Duodenal mucosa (tissue), 2 donors: ENCODE measurements around the gene KATNB1.

Experiments used
- H3K27ac ChIP-seq: one replicate; pipeline ENCODE4 v1.7.0; 2013; ENCODE audit warnings: low read depth, low read length
- H3K27me3 ChIP-seq, 2 donors: one replicate each; pipeline ENCODE4 v1.7.0; 2013; ENCODE audit warnings: low read length in 2 of 2, control low read depth in 1 of 2; ENCODE audit not compliant: insufficient read depth in 2 of 2, control insufficient read depth in 1 of 2
- H3K36me3 ChIP-seq, 2 donors: one replicate each; pipeline ENCODE4 v1.7.0; 2013; ENCODE audit warnings: low read length in 2 of 2, control low read depth in 1 of 2; ENCODE audit not compliant: insufficient read depth in 2 of 2, control insufficient read depth in 1 of 2
- H3K4me1 ChIP-seq, 2 donors: one replicate each; pipeline ENCODE4 v1.7.0; 2013; ENCODE audit warnings: low read length in 2 of 2, control low read depth in 1 of 2; ENCODE audit not compliant: insufficient read depth in 2 of 2, control insufficient read depth in 1 of 2
- H3K4me3 ChIP-seq, 2 donors: one replicate each; pipeline ENCODE4 v1.7.0; 2013; ENCODE audit warnings: low read length in 2 of 2, low read depth in 1 of 2
- H3K9ac ChIP-seq, 2 donors: one replicate each; pipeline ENCODE4 v1.7.0; 2013; ENCODE audit warnings: low read length in 2 of 2, low read depth in 1 of 2
- H3K9me3 ChIP-seq, 2 donors: one replicate each; pipeline ENCODE4 v1.7.0; 2013; ENCODE audit warnings: low read length in 2 of 2, control low read depth in 1 of 2; ENCODE audit not compliant: control insufficient read depth in 1 of 2

The KATNB1 gene

GRCh38 chr16:57735755-57736418 lies at the start of gene KATNB1:
Gene KATNB1 (plus strand): TSS chr16:57735770. CDS start chr16:57737244, 1,474 bp downstream.
- no peaks in the 10 kb centered on the region for H3K27me3 ChIP-seq
- peak within 1 kb of the TSS; percentile 77 to 88 for H3K9ac ChIP-seq
- H3K4me3 ChIP-seq = peak within 1 kb of the TSS; percentile 85 to 98
- peaks cover 21 to 23% of the 10 kb centered on the region in 2 donors for H3K4me1 ChIP-seq
- no peaks in the 10 kb centered on the region for H3K9me3 ChIP-seq
- peak within 1 kb of the TSS; percentile 77 for H3K27ac ChIP-seq
- peaks cover 0 to 1% of the 10 kb centered on the region in 2 donors for H3K36me3 ChIP-seq

GRCh38 chr16:57686577-57686976 lies 49.0 kb upstream of the KATNB1 start:
- Histone ChIP-seq H3K9ac (no peak overlapping the region), H3K9me3 (no peaks in the 10 kb centered on the region), H3K4me1 (no peaks in the 10 kb centered on the region), H3K27me3 (no peaks in the 10 kb centered on the region), H3K36me3 (no peaks in the 10 kb centered on the region), H3K4me3 (no peak overlapping the region), H3K27ac (no peak overlapping the region)

- Histone ChIP-seq H3K9me3 (no peaks in the 10 kb centered on the region), H3K4me3 (no peak overlapping the region), H3K36me3 (no peaks in the 10 kb centered on the region), H3K4me1 (no peaks in the 10 kb centered on the region), H3K27ac (no peak overlapping the region), H3K9ac (no peak overlapping the region), H3K27me3 (no peaks in the 10 kb centered on the region)
Observed at GRCh38 chr16:57687363-57687929, 48.1 kb upstream of the KATNB1 start.

GRCh38 chr16:57688487-57688986 lies 47.0 kb upstream of the KATNB1 start:
- Histone ChIP-seq H3K9ac (no peak overlapping the region), H3K9me3 (no peaks in the 10 kb centered on the region), H3K4me1 (no peaks in the 10 kb centered on the region), H3K36me3 (no peaks in the 10 kb centered on the region), H3K27me3 (peaks cover 0 to 3% of the 10 kb centered on the region in 2 donors), H3K4me3 (no peak overlapping the region), H3K27ac (no peak overlapping the region)

- Histone ChIP-seq H3K9me3 (no peaks in the 10 kb centered on the region), H3K9ac (no peak overlapping the region), H3K36me3 (no peaks in the 10 kb centered on the region), H3K4me3 (no peak overlapping the region), H3K27ac (peak overlapping the region; percentile 20), H3K4me1 (no peaks in the 10 kb centered on the region), H3K27me3 (peaks cover 0 to 3% of the 10 kb centered on the region in 2 donors)
Observed at GRCh38 chr16:57688987-57689761, 46.4 kb upstream of the KATNB1 start.

GRCh38 chr16:57689762-57690558 lies 45.6 kb upstream of the KATNB1 start:
- peak overlapping the region in 1 of 2 donors; percentile 8 for H3K4me3 ChIP-seq
- no peaks in the 10 kb centered on the region for H3K9me3 ChIP-seq
- H3K9ac ChIP-seq = no peak overlapping the region
- peaks cover 0 to 3% of the 10 kb centered on the region in 2 donors for H3K27me3 ChIP-seq
- no peaks in the 10 kb centered on the region for H3K36me3 ChIP-seq
- H3K4me1 ChIP-seq = no peaks in the 10 kb centered on the region
- H3K27ac ChIP-seq = no peak overlapping the region

GRCh38 chr16:57690782-57691471 lies 44.6 kb upstream of the KATNB1 start:
- Histone ChIP-seq H3K27me3 (peaks cover 0 to 3% of the 10 kb centered on the region in 2 donors), H3K4me3 (no peak overlapping the region), H3K27ac (no peak overlapping the region), H3K9me3 (no peaks in the 10 kb centered on the region), H3K9ac (no peak overlapping the region), H3K4me1 (no peaks in the 10 kb centered on the region), H3K36me3 (no peaks in the 10 kb centered on the region)

GRCh38 chr16:57692636-57693035 lies 42.9 kb upstream of the KATNB1 start:
- H3K4me3 ChIP-seq = no peak overlapping the region
- H3K36me3 ChIP-seq = no peaks in the 10 kb centered on the region
- H3K4me1 ChIP-seq = no peaks in the 10 kb centered on the region

GRCh38 chr16:57693550-57693949 lies 42.0 kb upstream of the KATNB1 start:
- H3K27ac ChIP-seq = no peak overlapping the region
- no peak overlapping the region for H3K9ac ChIP-seq
- no peak overlapping the region for H3K4me3 ChIP-seq
- H3K4me1 ChIP-seq = no peaks in the 10 kb centered on the region
- H3K36me3 ChIP-seq = no peaks in the 10 kb centered on the region
- H3K27me3 ChIP-seq = peaks cover 0 to 3% of the 10 kb centered on the region in 2 donors
- H3K9me3 ChIP-seq = no peaks in the 10 kb centered on the region

More at GRCh38 chr16:57692636-57693035, 42.9 kb upstream of the KATNB1 start:
- Histone ChIP-seq H3K9ac (no peak overlapping the region), H3K27ac (no peak overlapping the region), H3K27me3 (peaks cover 0 to 3% of the 10 kb centered on the region in 2 donors), H3K9me3 (no peaks in the 10 kb centered on the region)
